HepG2 (cell line): ENCODE data around the gene SLC25A51. TPM values are rescaled to one million over a fixed set of nuclear protein-coding genes. Genes with fewer than 3 reads are reported as not detected.

Experiments
- GTF2F1 ChIP-seq: fragments of 150-350 bp; IDR thresholded peaks from 2 replicates; pipeline ENCODE4 v1.6.1; 2014; ENCODE audit warnings: low read length
- KDM2A ChIP-seq: sonication (generic); formaldehyde crosslinking; IDR thresholded peaks from 2 replicates; pipeline ENCODE4 v1.4.0; 2020; ENCODE audit warnings: low read depth, missing genetic modification reagents, borderline replicate concordance
- MATR3 ChIP-seq: sonication (generic); formaldehyde crosslinking; IDR thresholded peaks from 2 replicates; pipeline ENCODE4 v1.4.0; 2020; ENCODE audit warnings: missing genetic modification reagents
- MEF2D ChIP-seq: sonication (generic); formaldehyde crosslinking; IDR thresholded peaks from 2 replicates; pipeline ENCODE4 v1.5.1; 2020; ENCODE audit warnings: mild to moderate bottlenecking, missing genetic modification reagents
- PRMT3 ChIP-seq: sonication (generic); formaldehyde crosslinking; IDR thresholded peaks from 2 replicates; pipeline ENCODE4 v1.8.1; 2022; ENCODE audit warnings: low read depth, mild to moderate bottlenecking, moderate library complexity, missing genetic modification reagents, borderline replicate concordance
- RBM39 ChIP-seq: fragments of 200-400 bp; formaldehyde crosslinking; IDR thresholded peaks from one replicate; pipeline ENCODE4 v1.6.1; 2018; ENCODE audit warnings: antibody characterized with exemption, mild to moderate bottlenecking, low read depth, low read length; ENCODE audit not compliant: poor library complexity, severe bottlenecking
- SP140L ChIP-seq: sonication (generic); formaldehyde crosslinking; IDR thresholded peaks from 2 replicates; pipeline ENCODE4 v1.4.0; 2020; ENCODE audit warnings: missing genetic modification reagents, borderline replicate concordance
- TP53 ChIP-seq: sonication (generic); formaldehyde crosslinking; conservative IDR thresholded peaks from 2 replicates; pipeline ENCODE4 v1.4.0; 2020; ENCODE audit warnings: missing genetic modification reagents
- ZNF235 ChIP-seq: sonication (generic); formaldehyde crosslinking; IDR thresholded peaks from 2 replicates; pipeline ENCODE4 v1.8.1; 2023; ENCODE audit warnings: mild to moderate bottlenecking, missing genetic modification reagents, borderline replicate concordance
- ZNF263 ChIP-seq: sonication (generic); formaldehyde crosslinking; IDR thresholded peaks from 2 replicates; pipeline ENCODE4 v1.4.0; 2020; ENCODE audit warnings: missing genetic modification reagents
- ZNF30 ChIP-seq: sonication (generic); formaldehyde crosslinking; IDR thresholded peaks from 2 replicates; pipeline ENCODE4 v1.5.0; 2020; ENCODE audit warnings: mild to moderate bottlenecking, missing genetic modification reagents
- ZNF354B ChIP-seq: sonication (generic); formaldehyde crosslinking; IDR thresholded peaks from 2 replicates; pipeline ENCODE4 v1.8.0; 2022; ENCODE audit warnings: mild to moderate bottlenecking, missing genetic modification reagents
- polyA plus RNA-seq, 8 experiments: library from polyadenylated mRNA; depleted of rRNA in 3 of 8; stranded (reverse) in 7 of 8; unstranded in 1 of 8; fragments of >200 nt; fragmentation: Illumina TruSeq in 4 of 8; extraction: Trizol in 4 of 8; gene quantifications; 2 replicates each; pipeline versions ENCODE4 v1.2.1 to v1.2.3, GENCODE V29; 2011 to 2016; ENCODE audit warnings: low read depth in 4 of 8, missing spikeins in 1 of 8, mixed read lengths in 1 of 8; ENCODE audit not compliant: insufficient read depth in 1 of 8
- total RNA-seq, 5 experiments: library from RNA; depleted of rRNA; stranded (reverse); fragments of >200 nt; fragmentation: Illumina TruSeq; extraction: Trizol; gene quantifications; 2 replicates each; pipeline ENCODE4 v1.2.3, GENCODE V29; 2016; ENCODE audit warnings: low read depth in 1 of 5
- TF ChIP-seq, protein P1 (sequence below): sonication (generic); formaldehyde crosslinking; IDR thresholded peaks from one replicate; pipeline ENCODE4 v1.5.1; 2020; ENCODE audit warnings: mild to moderate bottlenecking, missing genetic modification reagents; ENCODE audit errors: not compliant biosample characterization
- TF ChIP-seq, protein P2 (sequence below): IDR thresholded peaks from 2 replicates; pipeline ENCODE4 v1.6.1; 2016; ENCODE audit warnings: control low read depth
- TF ChIP-seq, protein P3 (sequence below): sonication (generic); formaldehyde crosslinking; IDR thresholded peaks from 2 replicates; pipeline ENCODE4 v1.9.0; 2022; ENCODE audit warnings: missing genetic modification reagents, mild to moderate bottlenecking, borderline replicate concordance
- TF ChIP-seq, protein P4 (sequence below): fragments of 450-650 bp; IDR thresholded peaks from 2 replicates; pipeline ENCODE4 v1.6.1; 2016

The SLC25A51 gene
- total and polyA plus RNA-seq, 2 of the 13 experiments (the other 11 are each of a cell fraction or from before 2014, with no cell fraction given), result 14.6 to 37.7 TPM

DNA sequence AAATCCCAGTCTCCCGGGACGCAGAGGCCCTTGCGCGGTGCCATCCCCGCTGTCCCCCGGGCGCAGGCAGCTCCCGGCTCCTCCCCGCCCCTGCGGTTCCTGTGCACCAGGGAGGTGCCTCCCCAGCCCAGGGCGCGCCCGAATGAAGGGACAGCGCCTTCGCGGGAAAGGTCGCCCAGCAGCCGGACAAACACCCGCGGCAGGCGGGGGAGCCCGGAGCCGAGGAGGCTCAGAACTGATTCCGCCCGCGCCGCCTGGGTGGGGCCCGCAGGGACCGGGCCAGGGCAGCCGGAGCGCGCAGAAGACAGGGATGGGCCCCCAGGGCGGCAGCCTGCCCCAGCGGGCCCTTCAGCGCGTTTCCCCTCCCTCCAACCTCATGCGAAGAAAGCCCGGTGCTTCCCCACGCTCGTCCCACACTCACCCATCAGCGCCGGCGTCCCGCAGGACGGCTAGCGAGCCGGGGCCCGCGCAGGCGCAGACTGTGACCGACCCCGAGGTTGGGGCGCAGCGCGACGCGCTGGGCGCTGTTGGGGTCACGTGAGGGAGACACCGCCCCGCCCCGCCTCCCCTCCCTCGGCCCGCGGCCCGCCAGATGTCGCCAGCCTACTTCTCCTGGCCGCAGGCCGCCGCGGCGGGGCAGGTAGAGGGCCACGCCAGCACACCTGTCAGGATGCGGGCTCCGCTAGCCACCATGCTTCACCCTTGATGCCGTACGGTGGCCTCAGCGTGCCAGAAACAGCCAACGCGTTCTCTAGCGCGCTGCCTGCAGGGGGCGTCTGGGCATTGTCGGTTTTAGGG is at the start of gene SLC25A51 (continued):
- TF ChIP-seq, protein P1, sequence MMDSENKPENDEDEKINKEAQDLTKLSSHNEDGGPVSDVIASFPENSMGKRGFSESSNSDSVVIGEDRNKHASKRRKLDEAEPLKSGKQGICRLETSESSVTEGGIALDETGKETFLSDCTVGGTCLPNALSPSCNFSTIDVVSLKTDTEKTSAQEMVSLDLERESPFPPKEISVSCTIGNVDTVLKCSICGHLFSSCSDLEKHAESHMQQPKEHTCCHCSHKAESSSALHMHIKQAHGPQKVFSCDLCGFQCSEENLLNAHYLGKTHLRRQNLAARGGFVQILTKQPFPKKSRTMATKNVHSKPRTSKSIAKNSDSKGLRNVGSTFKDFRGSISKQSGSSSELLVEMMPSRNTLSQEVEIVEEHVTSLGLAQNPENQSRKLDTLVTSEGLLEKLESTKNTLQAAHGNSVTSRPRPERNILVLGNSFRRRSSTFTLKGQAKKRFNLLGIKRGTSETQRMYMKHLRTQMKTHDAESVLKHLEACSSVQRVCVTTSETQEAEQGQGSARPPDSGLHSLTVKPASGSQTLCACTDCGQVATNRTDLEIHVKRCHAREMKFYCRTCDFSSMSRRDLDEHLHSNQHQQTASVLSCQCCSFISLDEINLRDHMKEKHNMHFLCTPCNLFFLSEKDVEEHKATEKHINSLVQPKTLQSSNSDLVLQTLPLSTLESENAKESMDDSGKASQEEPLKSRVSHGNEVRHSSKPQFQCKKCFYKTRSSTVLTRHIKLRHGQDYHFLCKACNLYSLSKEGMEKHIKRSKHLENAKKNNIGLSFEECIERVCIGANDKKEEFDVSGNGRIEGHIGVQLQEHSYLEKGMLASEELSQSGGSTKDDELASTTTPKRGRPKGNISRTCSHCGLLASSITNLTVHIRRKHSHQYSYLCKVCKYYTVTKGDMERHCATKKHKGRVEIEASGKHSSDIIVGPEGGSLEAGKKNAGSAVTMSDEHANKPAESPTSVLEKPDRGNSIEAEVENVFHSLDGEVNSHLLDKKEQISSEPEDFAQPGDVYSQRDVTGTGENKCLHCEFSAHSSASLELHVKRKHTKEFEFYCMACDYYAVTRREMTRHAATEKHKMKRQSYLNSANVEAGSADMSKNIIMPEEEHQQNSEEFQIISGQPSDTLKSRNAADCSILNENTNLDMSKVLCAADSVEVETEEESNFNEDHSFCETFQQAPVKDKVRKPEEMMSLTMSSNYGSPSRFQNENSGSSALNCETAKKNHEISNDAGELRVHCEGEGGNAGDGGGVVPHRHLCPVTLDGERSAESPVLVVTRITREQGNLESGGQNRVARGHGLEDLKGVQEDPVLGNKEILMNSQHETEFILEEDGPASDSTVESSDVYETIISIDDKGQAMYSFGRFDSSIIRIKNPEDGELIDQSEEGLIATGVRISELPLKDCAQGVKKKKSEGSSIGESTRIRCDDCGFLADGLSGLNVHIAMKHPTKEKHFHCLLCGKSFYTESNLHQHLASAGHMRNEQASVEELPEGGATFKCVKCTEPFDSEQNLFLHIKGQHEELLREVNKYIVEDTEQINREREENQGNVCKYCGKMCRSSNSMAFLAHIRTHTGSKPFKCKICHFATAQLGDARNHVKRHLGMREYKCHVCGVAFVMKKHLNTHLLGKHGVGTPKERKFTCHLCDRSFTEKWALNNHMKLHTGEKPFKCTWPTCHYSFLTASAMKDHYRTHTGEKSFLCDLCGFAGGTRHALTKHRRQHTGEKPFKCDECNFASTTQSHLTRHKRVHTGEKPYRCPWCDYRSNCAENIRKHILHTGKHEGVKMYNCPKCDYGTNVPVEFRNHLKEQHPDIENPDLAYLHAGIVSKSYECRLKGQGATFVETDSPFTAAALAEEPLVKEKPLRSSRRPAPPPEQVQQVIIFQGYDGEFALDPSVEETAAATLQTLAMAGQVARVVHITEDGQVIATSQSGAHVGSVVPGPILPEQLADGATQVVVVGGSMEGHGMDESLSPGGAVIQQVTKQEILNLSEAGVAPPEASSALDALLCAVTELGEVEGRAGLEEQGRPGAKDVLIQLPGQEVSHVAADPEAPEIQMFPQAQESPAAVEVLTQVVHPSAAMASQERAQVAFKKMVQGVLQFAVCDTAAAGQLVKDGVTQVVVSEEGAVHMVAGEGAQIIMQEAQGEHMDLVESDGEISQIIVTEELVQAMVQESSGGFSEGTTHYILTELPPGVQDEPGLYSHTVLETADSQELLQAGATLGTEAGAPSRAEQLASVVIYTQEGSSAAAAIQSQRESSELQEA, result no peak
- TF ChIP-seq, protein P2, sequence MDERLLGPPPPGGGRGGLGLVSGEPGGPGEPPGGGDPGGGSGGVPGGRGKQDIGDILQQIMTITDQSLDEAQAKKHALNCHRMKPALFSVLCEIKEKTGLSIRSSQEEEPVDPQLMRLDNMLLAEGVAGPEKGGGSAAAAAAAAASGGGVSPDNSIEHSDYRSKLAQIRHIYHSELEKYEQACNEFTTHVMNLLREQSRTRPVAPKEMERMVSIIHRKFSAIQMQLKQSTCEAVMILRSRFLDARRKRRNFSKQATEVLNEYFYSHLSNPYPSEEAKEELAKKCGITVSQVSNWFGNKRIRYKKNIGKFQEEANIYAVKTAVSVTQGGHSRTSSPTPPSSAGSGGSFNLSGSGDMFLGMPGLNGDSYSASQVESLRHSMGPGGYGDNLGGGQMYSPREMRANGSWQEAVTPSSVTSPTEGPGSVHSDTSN, result no peak
- TF ChIP-seq MEF2D (CRISPR knock-in tag) (no peak), PRMT3 (no peak; the same call in 1 of the 2 replicates), ZNF354B (CRISPR knock-in tag) (peak; percentile 88; the same call in 1 of the 2 replicates), TP53 (CRISPR knock-in tag) (no peak), ZNF263 (no peak), GTF2F1 (no peak), ZNF235 (CRISPR knock-in tag) (no peak; the same call in 1 of the 2 replicates), SP140L (CRISPR knock-in tag) (peak; percentile 78; the same call in 1 of the 2 replicates), RBM39 (no peak), ZNF30 (CRISPR knock-in tag) (peak; percentile 78; the same call in 1 of the 2 replicates), KDM2A (peak; percentile 99), MATR3 (CRISPR knock-in tag) (no peak)
- TF ChIP-seq, protein P3, sequence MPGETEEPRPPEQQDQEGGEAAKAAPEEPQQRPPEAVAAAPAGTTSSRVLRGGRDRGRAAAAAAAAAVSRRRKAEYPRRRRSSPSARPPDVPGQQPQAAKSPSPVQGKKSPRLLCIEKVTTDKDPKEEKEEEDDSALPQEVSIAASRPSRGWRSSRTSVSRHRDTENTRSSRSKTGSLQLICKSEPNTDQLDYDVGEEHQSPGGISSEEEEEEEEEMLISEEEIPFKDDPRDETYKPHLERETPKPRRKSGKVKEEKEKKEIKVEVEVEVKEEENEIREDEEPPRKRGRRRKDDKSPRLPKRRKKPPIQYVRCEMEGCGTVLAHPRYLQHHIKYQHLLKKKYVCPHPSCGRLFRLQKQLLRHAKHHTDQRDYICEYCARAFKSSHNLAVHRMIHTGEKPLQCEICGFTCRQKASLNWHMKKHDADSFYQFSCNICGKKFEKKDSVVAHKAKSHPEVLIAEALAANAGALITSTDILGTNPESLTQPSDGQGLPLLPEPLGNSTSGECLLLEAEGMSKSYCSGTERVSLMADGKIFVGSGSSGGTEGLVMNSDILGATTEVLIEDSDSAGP, result peak; percentile 96
- TF ChIP-seq, protein P4, sequence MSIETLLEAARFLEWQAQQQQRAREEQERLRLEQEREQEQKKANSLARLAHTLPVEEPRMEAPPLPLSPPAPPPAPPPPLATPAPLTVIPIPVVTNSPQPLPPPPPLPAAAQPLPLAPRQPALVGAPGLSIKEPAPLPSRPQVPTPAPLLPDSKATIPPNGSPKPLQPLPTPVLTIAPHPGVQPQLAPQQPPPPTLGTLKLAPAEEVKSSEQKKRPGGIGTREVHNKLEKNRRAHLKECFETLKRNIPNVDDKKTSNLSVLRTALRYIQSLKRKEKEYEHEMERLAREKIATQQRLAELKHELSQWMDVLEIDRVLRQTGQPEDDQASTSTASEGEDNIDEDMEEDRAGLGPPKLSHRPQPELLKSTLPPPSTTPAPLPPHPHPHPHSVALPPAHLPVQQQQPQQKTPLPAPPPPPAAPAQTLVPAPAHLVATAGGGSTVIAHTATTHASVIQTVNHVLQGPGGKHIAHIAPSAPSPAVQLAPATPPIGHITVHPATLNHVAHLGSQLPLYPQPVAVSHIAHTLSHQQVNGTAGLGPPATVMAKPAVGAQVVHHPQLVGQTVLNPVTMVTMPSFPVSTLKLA, result peak; percentile 54; the same call in 1 of the 2 replicates
